ENCODE data around the gene NUDT7. TPM values are rescaled to one million over a fixed set of nuclear protein-coding genes. Genes with fewer than 3 reads are reported as not detected.

The NUDT7 gene
- total RNA-seq, 2 donors from 2014 or later, result 6.1 to 10.9 TPM

GRCh38 chr16:77759821-77760220 lies 37.5 kb downstream of the NUDT7 start:
- Mint-ChIP-seq H3K4me3 (no peak overlapping the region), H3K9me3 (no peaks in the 10 kb centered on the region), H3K4me1 (peaks cover 2% of the 10 kb centered on the region), H3K27me3 (ENCODE audit: insufficient read depth) (no peaks in the 10 kb centered on the region), H3K36me3 (ENCODE audit: low read depth) (no peaks in the 10 kb centered on the region), H3K27ac (no peak overlapping the region)
- H3K27ac ChIP-seq (ENCODE audit: low read depth, low read length), result no peak overlapping the region
- no peak overlapping the region for H3K4me3 ChIP-seq (ENCODE audit: low read length)
- 85 to 98% methylated on average over 3 of the region's 3 CpGs for WGBS, 2 experiments (ENCODE audit: insufficient coverage in 1 of 2, insufficient read length in 1 of 2)
- TF ChIP-seq, protein P1, sequence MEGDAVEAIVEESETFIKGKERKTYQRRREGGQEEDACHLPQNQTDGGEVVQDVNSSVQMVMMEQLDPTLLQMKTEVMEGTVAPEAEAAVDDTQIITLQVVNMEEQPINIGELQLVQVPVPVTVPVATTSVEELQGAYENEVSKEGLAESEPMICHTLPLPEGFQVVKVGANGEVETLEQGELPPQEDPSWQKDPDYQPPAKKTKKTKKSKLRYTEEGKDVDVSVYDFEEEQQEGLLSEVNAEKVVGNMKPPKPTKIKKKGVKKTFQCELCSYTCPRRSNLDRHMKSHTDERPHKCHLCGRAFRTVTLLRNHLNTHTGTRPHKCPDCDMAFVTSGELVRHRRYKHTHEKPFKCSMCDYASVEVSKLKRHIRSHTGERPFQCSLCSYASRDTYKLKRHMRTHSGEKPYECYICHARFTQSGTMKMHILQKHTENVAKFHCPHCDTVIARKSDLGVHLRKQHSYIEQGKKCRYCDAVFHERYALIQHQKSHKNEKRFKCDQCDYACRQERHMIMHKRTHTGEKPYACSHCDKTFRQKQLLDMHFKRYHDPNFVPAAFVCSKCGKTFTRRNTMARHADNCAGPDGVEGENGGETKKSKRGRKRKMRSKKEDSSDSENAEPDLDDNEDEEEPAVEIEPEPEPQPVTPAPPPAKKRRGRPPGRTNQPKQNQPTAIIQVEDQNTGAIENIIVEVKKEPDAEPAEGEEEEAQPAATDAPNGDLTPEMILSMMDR (conservative IDR thresholded peaks at IDR 0.05), result no peak
- H3K27me3 ChIP-seq (ENCODE audit: control insufficient read depth, insufficient read depth, low read length, poor library complexity, severe bottlenecking), result no peaks in the 10 kb centered on the region
- DNase-seq, result no peak
- H3K4me1 ChIP-seq (ENCODE audit: control insufficient read depth, insufficient read depth, low read length), result no peaks in the 10 kb centered on the region
- no peaks in the 10 kb centered on the region for H3K9me3 ChIP-seq (ENCODE audit: control insufficient read depth, low read length)
- no peaks in the 10 kb centered on the region for H3K36me3 ChIP-seq (ENCODE audit: control insufficient read depth, insufficient read depth, low read length)
- H3K9ac ChIP-seq (ENCODE audit: extremely low read depth, low read length, poor library complexity, severe bottlenecking), result no peak overlapping the region

- peaks cover 2% of the 10 kb centered on the region for H3K4me1 Mint-ChIP-seq
- no peaks in the 10 kb centered on the region for H3K4me1 ChIP-seq (ENCODE audit: control insufficient read depth, insufficient read depth, low read length)
- WGBS, 2 experiments (ENCODE audit: insufficient coverage in 1 of 2, insufficient read length in 1 of 2), result 88 to 93% methylated on average over 1 of the region's 1 CpG
- H3K27ac ChIP-seq (ENCODE audit: low read depth, low read length), result no peak overlapping the region
- no peak overlapping the region for H3K4me3 Mint-ChIP-seq
- H3K9me3 Mint-ChIP-seq, result no peaks in the 10 kb centered on the region
- no peaks in the 10 kb centered on the region for H3K27me3 ChIP-seq (ENCODE audit: control insufficient read depth, insufficient read depth, low read length, poor library complexity, severe bottlenecking)
- no peaks in the 10 kb centered on the region for H3K36me3 Mint-ChIP-seq (ENCODE audit: low read depth)
- no peak overlapping the region for H3K27ac Mint-ChIP-seq
- no peaks in the 10 kb centered on the region for H3K9me3 ChIP-seq (ENCODE audit: control insufficient read depth, low read length)
- H3K9ac ChIP-seq (ENCODE audit: extremely low read depth, low read length, poor library complexity, severe bottlenecking), result no peak overlapping the region
- H3K4me3 ChIP-seq (ENCODE audit: low read length), result no peak overlapping the region
- DNase-seq, result no peak
- TF ChIP-seq, protein P1 (conservative IDR thresholded peaks at IDR 0.05), result no peak
- no peaks in the 10 kb centered on the region for H3K27me3 Mint-ChIP-seq (ENCODE audit: insufficient read depth)
- H3K36me3 ChIP-seq (ENCODE audit: control insufficient read depth, insufficient read depth, low read length), result no peaks in the 10 kb centered on the region
Observed at GRCh38 chr16:77760800-77761199, 38.5 kb downstream of the NUDT7 start.

GRCh38 chr16:77761204-77761603 lies 38.9 kb downstream of the NUDT7 start:
- Histone ChIP-seq H3K9ac (ENCODE audit: extremely low read depth, low read length, poor library complexity, severe bottlenecking) (no peak overlapping the region), H3K4me1 (ENCODE audit: control insufficient read depth, insufficient read depth, low read length) (no peaks in the 10 kb centered on the region), H3K9me3 (ENCODE audit: control insufficient read depth, low read length) (no peaks in the 10 kb centered on the region), H3K27ac (ENCODE audit: low read depth, low read length) (no peak overlapping the region), H3K4me3 (ENCODE audit: low read length) (no peak overlapping the region), H3K27me3 (ENCODE audit: control insufficient read depth, insufficient read depth, low read length, poor library complexity, severe bottlenecking) (no peaks in the 10 kb centered on the region), H3K36me3 (ENCODE audit: control insufficient read depth, insufficient read depth, low read length) (no peaks in the 10 kb centered on the region)
- no peak overlapping the region for H3K4me3 Mint-ChIP-seq
- WGBS, 2 experiments (ENCODE audit: insufficient coverage in 1 of 2, insufficient read length in 1 of 2), result 95% methylated on average over 1 of the region's 1 CpG; no CpG with 5 or more reads in 1 of the 2 experiments
- DNase-seq, result no peak
- H3K9me3 Mint-ChIP-seq, result no peaks in the 10 kb centered on the region
- H3K36me3 Mint-ChIP-seq (ENCODE audit: low read depth), result no peaks in the 10 kb centered on the region
- TF ChIP-seq, protein P1 (conservative IDR thresholded peaks at IDR 0.05), result no peak
- H3K4me1 Mint-ChIP-seq, result peaks cover 2% of the 10 kb centered on the region
- no peak overlapping the region for H3K27ac Mint-ChIP-seq
- H3K27me3 Mint-ChIP-seq (ENCODE audit: insufficient read depth), result no peaks in the 10 kb centered on the region
